ENCODE measurements around the gene PPP2R2C. TPM values are rescaled to one million over a fixed set of nuclear protein-coding genes. Genes with fewer than 3 reads are reported as not detected.

The PPP2R2C gene
- total RNA-seq, 1 experiment from 2014 or later, result 0.03 TPM

DNA sequence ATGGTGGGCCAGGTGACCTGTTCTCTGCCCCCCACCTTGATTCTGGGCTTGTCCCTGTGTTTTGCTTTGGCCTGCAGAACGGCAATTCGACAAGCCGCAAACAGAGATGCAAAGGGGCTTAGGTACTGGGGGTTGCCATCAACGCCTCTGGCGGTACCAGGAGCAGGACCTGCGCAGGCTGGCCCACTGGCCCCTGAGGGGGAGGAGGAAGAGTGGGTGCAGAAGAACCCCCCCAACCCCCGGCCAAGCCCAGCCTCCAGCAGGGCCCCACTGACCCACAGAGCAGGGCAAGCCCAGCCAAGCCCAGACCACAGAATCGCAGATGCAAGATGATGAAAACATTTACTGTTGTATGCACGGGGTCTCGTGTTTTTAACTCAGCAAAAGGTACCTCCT, 89.4 kb downstream of the PPP2R2C start:
- DNase-seq (ENCODE audit: low spot score), result no peak

DNA sequence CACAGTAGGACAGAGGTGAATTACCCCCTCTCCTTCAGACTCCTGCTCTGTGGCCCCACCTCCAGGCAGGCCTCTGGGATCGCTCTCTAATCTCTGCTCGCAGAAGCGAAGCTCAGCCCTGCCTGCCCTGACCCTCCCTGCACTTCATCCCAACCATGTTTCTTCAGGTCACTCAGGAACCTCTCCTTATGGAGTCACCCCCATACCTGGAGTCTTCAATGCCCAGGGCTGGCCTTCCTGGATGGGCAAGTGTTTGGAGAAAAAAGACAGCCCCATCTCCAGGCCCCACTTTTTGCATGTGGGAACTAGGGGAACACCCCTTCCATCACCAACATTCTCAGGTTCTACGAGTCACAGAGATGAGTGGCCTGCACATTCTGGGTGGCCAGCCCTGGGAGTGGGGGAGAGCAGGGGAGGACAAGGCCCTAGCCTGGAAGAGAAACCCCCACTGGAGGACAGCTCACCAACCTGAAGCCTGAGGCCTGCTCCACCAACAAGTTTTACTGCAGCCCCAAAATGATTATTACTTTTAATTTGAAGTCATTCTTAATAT, 90.8 kb downstream of the PPP2R2C start:
- DNase-seq (ENCODE audit: low spot score), result no peak

DNA sequence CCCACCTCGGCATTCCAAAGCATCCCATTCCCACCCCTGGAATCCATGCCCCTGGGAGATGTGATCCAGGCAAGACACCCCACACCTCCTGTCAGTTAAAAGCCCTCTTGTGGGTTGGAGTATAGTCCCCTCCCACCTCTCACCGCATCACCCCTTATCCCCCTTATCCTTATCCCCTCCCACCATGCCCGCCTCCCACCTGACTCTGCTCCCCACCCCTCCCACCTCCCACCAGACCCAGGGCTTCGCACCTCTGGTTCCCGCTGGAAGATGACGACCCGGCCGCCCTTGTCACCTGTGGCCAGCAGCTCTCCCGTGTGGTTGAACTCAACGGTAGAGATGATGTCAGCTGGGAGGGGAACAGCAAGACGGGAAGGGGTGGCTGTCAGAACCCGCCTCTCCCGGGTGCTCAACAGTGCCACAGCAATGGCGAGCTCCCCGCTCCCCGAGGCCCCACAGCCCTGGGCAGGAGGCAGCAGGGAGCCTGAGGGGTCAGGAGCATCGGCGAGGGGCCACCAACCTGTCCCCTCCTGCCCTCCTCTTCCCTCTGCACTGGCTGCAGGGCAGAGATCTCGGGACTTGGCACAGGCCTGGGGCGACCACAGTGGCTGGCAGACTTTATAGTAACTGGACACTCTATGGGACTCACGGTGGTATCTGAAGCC, 91.5 kb downstream of the PPP2R2C start:
- DNase-seq (ENCODE audit: low spot score), result no peak

DNA sequence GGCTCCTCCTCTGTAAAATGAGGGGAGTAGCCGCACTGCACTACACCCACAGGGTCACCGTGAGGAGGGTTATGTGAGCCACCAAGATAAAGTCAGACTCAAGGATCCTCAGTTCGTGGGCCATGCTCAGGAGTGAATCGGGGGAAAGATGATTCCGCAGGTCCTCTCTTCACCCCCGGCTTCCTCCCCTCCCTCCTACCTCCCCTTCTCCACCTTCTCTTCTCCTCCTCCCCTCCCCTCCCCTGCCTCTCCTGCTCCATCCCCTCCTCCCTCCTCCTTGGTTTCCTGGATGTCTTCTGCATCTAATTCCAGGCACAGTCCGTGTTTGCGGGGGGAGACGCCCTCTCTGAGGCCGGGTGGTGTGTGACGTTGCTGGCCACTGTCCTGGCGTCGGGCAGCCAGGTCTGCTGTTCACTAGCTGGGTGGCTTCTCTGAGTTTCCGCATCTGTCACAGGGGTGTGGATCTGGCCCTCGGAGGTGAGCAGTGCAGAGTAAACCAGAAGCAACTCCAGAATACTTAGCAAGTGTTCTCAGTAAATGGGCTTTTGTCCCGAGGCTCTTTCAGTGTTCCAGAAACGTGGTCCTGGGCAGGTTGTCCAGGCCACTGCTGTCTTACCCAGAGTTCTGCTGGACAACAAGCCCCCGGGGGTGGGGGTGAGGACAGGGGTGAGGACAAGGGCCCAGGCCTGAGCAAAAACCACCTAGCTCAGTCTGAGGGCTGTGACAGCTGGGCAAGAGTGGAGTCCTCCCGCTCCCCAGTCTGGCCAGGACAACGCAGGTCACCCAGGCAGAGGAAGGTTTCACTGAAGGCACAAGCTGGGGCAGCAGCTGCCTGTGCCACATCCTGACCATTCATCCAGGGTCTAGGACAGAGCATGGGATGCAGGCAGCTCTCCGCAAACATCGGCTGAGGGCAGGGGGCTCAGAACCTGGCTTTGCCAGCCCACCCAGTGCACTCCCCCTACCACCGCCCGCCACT, 92.4 kb downstream of the PPP2R2C start:
- DNase-seq (ENCODE audit: low spot score), result no peak

GRCh38 chr4:6378493-6379445, 93.6 kb downstream of the PPP2R2C start:
- no peak for DNase-seq (ENCODE audit: low spot score)

DNA sequence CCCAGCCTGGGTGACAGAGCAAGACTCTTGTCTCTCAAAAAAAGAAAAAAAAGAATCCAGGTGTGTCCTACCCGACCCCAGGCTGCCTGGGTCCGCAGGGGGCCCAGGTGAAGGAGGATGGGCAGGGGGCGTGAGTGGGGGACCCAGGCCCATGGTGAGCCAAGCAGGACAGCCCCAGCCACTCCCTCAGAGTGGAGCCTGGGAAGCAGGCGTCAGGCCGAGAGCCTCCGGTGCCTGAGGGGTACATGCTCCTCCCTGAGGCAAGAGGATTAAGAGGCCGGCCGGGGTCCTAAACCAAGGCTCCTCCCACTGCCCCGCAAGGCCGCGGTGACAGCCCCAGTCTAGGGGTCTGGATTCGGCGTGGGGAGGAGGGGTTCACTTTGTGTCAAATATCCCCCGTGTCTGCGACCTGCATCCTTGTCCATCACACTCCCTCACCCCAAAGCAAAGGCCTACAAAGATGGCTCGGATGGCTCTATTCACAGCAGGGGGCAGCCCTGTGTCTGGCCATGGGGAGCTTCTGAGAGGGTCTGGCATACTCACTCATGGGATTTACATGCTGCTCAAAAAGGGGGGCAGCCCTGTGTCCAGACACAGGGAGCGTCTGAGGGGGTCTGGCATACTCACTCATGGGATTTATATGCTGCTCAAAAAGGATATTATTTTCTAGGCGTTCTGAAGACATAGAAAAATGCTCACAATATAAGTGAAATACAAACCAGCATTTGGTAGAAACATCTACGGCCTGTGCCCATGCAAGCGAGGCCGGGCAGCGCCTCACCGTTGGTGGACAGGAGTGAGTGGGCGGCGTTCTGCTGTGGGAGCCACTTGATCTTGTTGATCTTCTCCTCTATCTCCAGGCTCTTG, 94.6 kb downstream of the PPP2R2C start:
- DNase-seq (ENCODE audit: low spot score), result no peak

- no peak for DNase-seq (ENCODE audit: low spot score)
Measured at GRCh38 chr4:6375620-6376295, 96.7 kb downstream of the PPP2R2C start.

- no peak for DNase-seq (ENCODE audit: low spot score)
Measured at GRCh38 chr4:6374575-6374974, 97.8 kb downstream of the PPP2R2C start.

DNA sequence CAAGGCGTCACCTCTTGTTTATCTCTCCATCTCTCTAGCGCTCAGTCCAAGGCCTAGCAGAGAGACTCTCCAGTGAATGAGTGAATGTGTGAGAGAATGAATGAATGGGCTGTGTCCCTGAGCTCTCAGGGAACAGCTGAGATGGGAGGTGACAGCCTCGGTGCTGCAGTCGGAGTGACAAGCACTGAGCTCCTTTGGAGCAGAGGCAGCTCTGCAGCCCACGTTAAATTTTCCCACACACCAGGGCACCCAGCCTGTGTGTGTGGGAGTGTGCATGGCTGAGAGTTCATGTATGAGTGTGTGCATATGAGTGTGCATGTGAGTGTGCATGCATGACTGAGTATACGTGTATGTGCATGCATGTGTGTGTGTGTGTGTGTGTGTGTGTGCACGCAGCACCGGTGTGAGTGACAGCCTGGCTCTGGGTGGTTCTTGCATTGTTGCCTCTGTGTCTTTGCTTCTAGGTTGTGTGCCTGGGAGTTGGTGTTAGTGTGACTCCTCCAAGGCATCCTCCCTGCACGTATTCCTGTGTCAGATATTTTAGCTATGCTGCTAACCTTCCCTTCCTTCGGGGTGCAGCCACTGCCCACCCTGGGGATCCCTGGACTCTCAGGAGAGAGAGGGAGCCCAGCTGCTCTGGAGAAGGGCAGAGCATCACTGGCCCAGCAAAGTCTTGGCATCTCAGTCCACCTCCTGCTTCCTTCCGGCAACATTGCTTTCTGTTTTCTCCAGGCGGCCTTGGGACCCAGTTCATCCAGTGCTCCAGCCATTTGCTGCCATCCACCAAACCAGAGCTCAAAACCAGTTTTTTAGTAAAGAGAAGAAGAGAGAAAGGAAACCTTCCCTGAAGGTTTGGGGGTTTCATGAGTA, 98.6 kb downstream of the PPP2R2C start:
- no peak for DNase-seq (ENCODE audit: low spot score)

DNA sequence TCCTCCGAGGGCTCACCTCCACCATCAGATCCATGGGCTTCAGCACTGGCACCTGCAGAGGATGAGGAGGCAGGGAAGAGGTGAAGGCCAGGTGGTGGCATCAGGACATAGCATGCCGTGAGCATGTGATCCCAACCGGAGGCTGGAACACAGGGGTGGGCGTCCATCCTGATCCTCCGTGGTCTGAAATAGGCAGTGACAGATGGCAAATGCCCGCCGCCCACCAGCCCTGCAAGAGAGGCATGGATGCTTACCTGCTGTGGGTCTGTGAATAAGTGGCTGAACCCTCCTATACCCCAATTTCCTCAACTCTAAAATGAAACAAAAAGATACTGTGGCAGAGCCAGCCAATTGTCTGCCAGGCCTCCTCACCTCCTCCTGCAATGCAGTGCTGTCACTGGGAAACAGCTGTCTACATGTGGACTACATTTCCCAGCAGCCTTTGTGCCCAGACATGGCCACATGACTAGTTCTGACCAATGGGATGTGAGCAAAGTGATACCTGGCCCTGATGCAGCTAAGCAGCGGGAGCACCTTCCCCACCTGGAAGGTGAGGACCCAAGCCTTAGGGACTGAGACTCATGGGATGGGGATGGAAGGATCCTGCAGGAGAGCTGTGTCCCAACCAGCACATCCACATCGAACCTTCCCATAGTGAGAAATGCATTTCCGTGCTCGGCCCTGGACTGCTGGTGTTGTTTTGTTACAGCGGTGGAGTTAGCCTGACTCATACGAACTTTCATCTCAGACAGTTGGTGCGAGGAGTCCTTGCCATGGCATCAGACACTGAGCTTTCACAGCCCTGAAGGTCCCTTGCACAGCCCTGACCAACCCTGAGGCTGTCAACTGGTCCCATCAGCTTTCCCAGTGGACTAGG, 99.5 kb downstream of the PPP2R2C start:
- DNase-seq (ENCODE audit: low spot score), result peak; percentile 50

DNA sequence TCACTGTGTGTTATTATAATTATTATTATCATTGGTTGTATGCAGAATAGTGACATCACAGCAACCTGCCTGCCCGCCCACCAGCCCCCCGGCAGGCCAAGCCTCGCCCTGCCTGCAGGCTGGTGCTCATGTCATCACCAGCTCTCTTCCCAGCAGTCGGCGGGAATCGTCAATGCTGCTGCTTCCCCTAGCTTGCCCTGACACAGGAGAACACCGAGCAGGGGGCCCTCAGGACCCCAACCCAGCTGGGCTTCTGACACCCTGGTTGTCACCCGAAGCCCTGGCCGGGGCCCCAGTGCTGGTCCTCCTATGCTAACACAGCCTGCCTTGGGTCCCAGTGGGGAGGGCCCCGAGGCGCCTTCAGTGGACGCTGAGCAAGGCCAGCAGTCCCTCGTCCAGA, 100.6 kb downstream of the PPP2R2C start:
- no peak for DNase-seq (ENCODE audit: low spot score)

- DNase-seq (ENCODE audit: low spot score), result no peak
Measured at GRCh38 chr4:6371271-6371670, 101.1 kb downstream of the PPP2R2C start.

GRCh38 chr4:6369924-6370645, 102.3 kb downstream of the PPP2R2C start:
- no peak for DNase-seq (ENCODE audit: low spot score)

- DNase-seq (ENCODE audit: low spot score), result no peak
Measured at GRCh38 chr4:6369511-6369910, 102.9 kb downstream of the PPP2R2C start.

GRCh38 chr4:6369035-6369434, 103.4 kb downstream of the PPP2R2C start:
- no peak for DNase-seq (ENCODE audit: low spot score)

- DNase-seq (ENCODE audit: low spot score), result no peak
Measured at GRCh38 chr4:6368601-6369000, 103.8 kb downstream of the PPP2R2C start.

DNA sequence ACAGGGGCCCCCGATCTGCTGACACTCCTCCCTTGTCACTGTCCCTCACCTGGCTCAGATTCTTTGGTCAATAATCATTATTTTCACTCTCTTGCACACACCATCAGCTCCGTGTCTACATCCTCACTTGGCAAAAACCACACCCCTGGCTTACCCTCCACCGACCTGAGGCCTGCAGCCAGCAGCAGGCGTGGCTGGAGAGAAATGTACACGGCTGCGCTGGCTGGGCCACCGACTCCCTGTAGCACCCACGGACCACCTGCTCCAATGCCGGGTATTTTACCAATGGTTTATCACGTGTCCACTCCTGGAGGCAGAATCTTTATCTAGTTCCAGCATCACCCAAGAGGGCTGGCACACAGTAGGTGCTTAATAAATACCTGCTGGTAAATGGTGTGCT, 104.3 kb downstream of the PPP2R2C start:
- no peak for DNase-seq (ENCODE audit: low spot score)
